Endothelial cell of umbilical vein (primary cell): ENCODE measurements around the gene PKD1. TPM values are rescaled to one million over a fixed set of nuclear protein-coding genes. Genes with fewer than 3 reads are reported as not detected.

Experiments used
- BruUV-seq: library from RNA; stranded (reverse); fragments of 400-500 nt; replicated peaks from 2 replicates; lab custom pipeline; 2021; lab: Mats Ljungman, UMichigan
- CTCF ChIA-PET: fragments of 300-600, 350-600 bp; sonication (Branson Sonifier 250); formaldehyde crosslinking; loops from one replicate; lab custom pipeline; 2021; ENCODE audit warnings: antibody characterized with exemption, inconsistent platforms; lab: Charles Lee
- POLR2A ChIA-PET: fragments of 300-600, 350-600 bp; sonication (Branson Sonifier 250); formaldehyde crosslinking; loops from one replicate; lab custom pipeline; 2021; ENCODE audit warnings: antibody characterized with exemption, inconsistent platforms; lab: Charles Lee
- DNase-seq: peaks from one replicate; pipeline ENCODE4 v3.0.0-alpha.2; 2011; ENCODE audit warnings: low read depth, low spot score
- FAIRE-seq: peaks from 2 replicates; lab custom pipeline; 2011; peaks lifted over from hg19 to GRCh38; lab: Jason Lieb, UNC
- H2AFZ ChIP-seq: 2 replicates; pipeline ENCODE4 v1.6.0; 2012; ENCODE audit warnings: low read depth, low read length, control low read depth, inconsistent platforms
- H3K27ac ChIP-seq: 2 replicates; pipeline ENCODE4 v1.5.1; 2011; ENCODE audit warnings: low read depth, mild to moderate bottlenecking, control low read depth, low read length, moderate library complexity; ENCODE audit not compliant: insufficient read depth
- H3K27me3 ChIP-seq, 2 experiments: 2 replicates each; pipeline versions ENCODE4 v1.6.0 to v1.6.1; 2011; ENCODE audit warnings: low read length in 2 of 2, mixed read lengths in 1 of 2; ENCODE audit not compliant: control insufficient read depth in 2 of 2, insufficient read depth in 2 of 2
- H3K36me3 ChIP-seq, 2 experiments: 2 replicates in 1 of 2; 3 replicates in 1 of 2; pipeline ENCODE4 v1.5.1; 2011; ENCODE audit warnings: low read length in 2 of 2, mild to moderate bottlenecking in 1 of 2, moderate library complexity in 1 of 2; ENCODE audit not compliant: control insufficient read depth in 2 of 2, insufficient read depth in 2 of 2; ENCODE audit errors: extremely low read depth in 1 of 2
- H3K4me1 ChIP-seq: 3 replicates; pipeline ENCODE4 v1.5.1; 2011; ENCODE audit warnings: mild to moderate bottlenecking, low read length; ENCODE audit not compliant: control insufficient read depth, insufficient read depth; ENCODE audit errors: extremely low read depth
- H3K4me2 ChIP-seq: 2 replicates; pipeline ENCODE4 v1.6.1; 2011; ENCODE audit warnings: low read length, control low read depth, mixed read lengths; ENCODE audit not compliant: insufficient read depth
- H3K4me3 ChIP-seq, 3 experiments: fragments of 200-600 bp in 1 of 3; sonication (generic), shearing (Covaris generic) in 1 of 3; replicated peaks in 1 of 3; 2 replicates each; pipeline ENCODE4 v1.5.1; 2011 to 2016; ENCODE audit warnings: control low read depth in 3 of 3, low read length in 3 of 3, mild to moderate bottlenecking in 2 of 3, inconsistent platforms in 1 of 3, low read depth in 1 of 3, moderate library complexity in 1 of 3; ENCODE audit not compliant: insufficient read depth in 1 of 3
- H3K79me2 ChIP-seq: 2 replicates; pipeline ENCODE4 v1.6.0; 2012; ENCODE audit warnings: low read length, inconsistent platforms; ENCODE audit not compliant: control insufficient read depth, insufficient read depth
- H3K9ac ChIP-seq: replicated peaks from 2 replicates; pipeline ENCODE3; 2011; ENCODE audit warnings: low read length, control low read depth; ENCODE audit not compliant: insufficient read depth; ENCODE audit errors: extremely low read depth
- H3K9me1 ChIP-seq: replicated peaks from 3 replicates; pipeline ENCODE4 v1.6.0; 2011; ENCODE audit warnings: mild to moderate bottlenecking, low read length; ENCODE audit not compliant: control insufficient read depth, insufficient read depth; ENCODE audit errors: extremely low read depth
- H3K9me3 ChIP-seq: replicated peaks from 2 replicates; pipeline ENCODE4 v1.5.1; 2012; ENCODE audit warnings: low read length, inconsistent platforms; ENCODE audit not compliant: control insufficient read depth, insufficient read depth
- H4K20me1 ChIP-seq: replicated peaks from 2 replicates; pipeline ENCODE3; 2011; ENCODE audit warnings: mild to moderate bottlenecking, low read length; ENCODE audit not compliant: control insufficient read depth, insufficient read depth; ENCODE audit errors: extremely low read depth
- CTCF ChIP-seq, 2 donors: IDR thresholded peaks; 1 replicate in 1 of 2; 2 replicates in 1 of 2; pipeline ENCODE4 v1.5.1; 2011; ENCODE audit warnings: low read length in 2 of 2, mild to moderate bottlenecking in 2 of 2, moderate library complexity in 2 of 2, control low read depth in 1 of 2, inconsistent platforms in 1 of 2, low read depth in 1 of 2; ENCODE audit not compliant: insufficient read depth in 1 of 2; ENCODE audit errors: extremely low read depth in 1 of 2
- EZH2 ChIP-seq: IDR thresholded peaks from 2 replicates; pipeline ENCODE4 v1.6.1; 2012; ENCODE audit warnings: borderline replicate concordance, low read depth, mild to moderate bottlenecking, moderate library complexity, low read length, inconsistent platforms; ENCODE audit not compliant: severe bottlenecking
- FOS ChIP-seq: IDR thresholded peaks from 2 replicates; pipeline ENCODE4 v1.6.1; 2011; ENCODE audit warnings: mild to moderate bottlenecking, low read length, moderate library complexity, borderline replicate concordance; ENCODE audit not compliant: insufficient read depth
- GATA2 ChIP-seq: IDR thresholded peaks from 2 replicates; pipeline ENCODE4 v1.7.0; 2011; ENCODE audit warnings: low read depth, mild to moderate bottlenecking, moderate library complexity, mixed read lengths, low read length; ENCODE audit not compliant: insufficient read length, insufficient read depth
- JUN ChIP-seq: IDR thresholded peaks from 2 replicates; pipeline ENCODE4 v1.6.1; 2011; ENCODE audit warnings: borderline replicate concordance, low read depth; ENCODE audit not compliant: insufficient read length, insufficient read depth
- MYC ChIP-seq: IDR thresholded peaks from one replicate; pipeline ENCODE4 v1.6.1; 2011; ENCODE audit warnings: mild to moderate bottlenecking, low read depth, low read length
- POLR2AphosphoS5 ChIP-seq: IDR thresholded peaks from 2 replicates; pipeline ENCODE4 v1.6.1; 2012; ENCODE audit warnings: low read depth, mild to moderate bottlenecking, control low read depth, low read length, moderate library complexity; ENCODE audit not compliant: insufficient read depth
- dilution Hi-C: fragments of 300-500 bp; cut with MboI; formaldehyde crosslinking; loops from one replicate; pipeline ENCODE4 v1.15.0; 2019; ENCODE audit warnings: low sequenced_read_pairs; ENCODE audit not compliant: extremely low pct_ligation_motif_present
- intact Hi-C: fragments of 100-400 bp; cut with micrococcal nuclease; formaldehyde crosslinking; loops from one replicate; pipeline ENCODE4 v1.10.0; 2022
- polyA plus RNA-seq, 4 experiments: library from polyadenylated mRNA; depleted of rRNA in 3 of 4; stranded (reverse) in 3 of 4; unstranded in 1 of 4; fragments of >200 nt; gene quantifications; 2 replicates each; pipeline versions ENCODE4 v1.2.1 to v1.2.3, GENCODE V29; 2011 to 2012; ENCODE audit warnings: missing spikeins in 1 of 4
- total RNA-seq: library from RNA; stranded (reverse); gene quantifications from 2 replicates; pipeline ENCODE4 v1.2.3, GENCODE V29; 2021
- TF ChIP-seq, protein P1 (sequence below): IDR thresholded peaks from 2 replicates; pipeline ENCODE4 v1.6.1; 2011; ENCODE audit not compliant: insufficient read depth, insufficient read length

PKD1 gene
- total and polyA plus RNA-seq, 2 donors (not counting 3 experiments of a cell fraction or from before 2014, with no cell fraction given), result 52.5 to 102 TPM

- Histone ChIP-seq H3K9me3 (no peaks in the 10 kb centered on the region), H3K4me3 (no peak overlapping the region), H4K20me1 (no peaks in the 10 kb centered on the region), H3K36me3 (peaks cover 6 to 20% of the 10 kb centered on the region in 2 experiments), H3K27me3 (no peaks in the 10 kb centered on the region), H3K79me2 (no peaks in the 10 kb centered on the region), H3K9ac (no peak overlapping the region), H3K27ac (no peak overlapping the region), H3K4me2 (no peak overlapping the region), H2AFZ (no peak overlapping the region), H3K9me1 (no peaks in the 10 kb centered on the region), H3K4me1 (peaks cover 5% of the 10 kb centered on the region)
- BruUV-seq, result no TSS peak
- DNase-seq (no peak), FAIRE-seq (no peak)
- ChIA-PET POLR2A (no interaction called here), CTCF (interaction anchor here (4.0 kb wide), 1 partner anchor 48 kb away, joined by 36 read pairs; no protein-coding TSS in a partner anchor)
- dilution Hi-C loops, result no loop called here
- no peak for TF ChIP-seq CTCF (IDR thresholded peaks at IDR 0.05; ENCODE audit: extremely low read depth in 1 of 2, insufficient read depth in 1 of 2, low read depth in 1 of 2, low read length in 2 of 2)
- no peak for TF ChIP-seq EZH2
- TF ChIP-seq POLR2AphosphoS5, result no peak
- no peak for TF ChIP-seq FOS
- no peak for TF ChIP-seq MYC
- TF ChIP-seq GATA2, result no peak
- TF ChIP-seq, protein P1, sequence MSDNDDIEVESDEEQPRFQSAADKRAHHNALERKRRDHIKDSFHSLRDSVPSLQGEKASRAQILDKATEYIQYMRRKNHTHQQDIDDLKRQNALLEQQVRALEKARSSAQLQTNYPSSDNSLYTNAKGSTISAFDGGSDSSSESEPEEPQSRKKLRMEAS, result no peak
- TF ChIP-seq JUN, result no peak
- intact Hi-C loops, result no loop called here
These were observed 42.8 kb downstream of the PKD1 start for GRCh38 chr16:2092866-2093265.
